Inflammatory macrophage (primary cell): Measurements from ENCODE around the gene KLHDC8A.
A peak's percentile ranks its signal among the peaks of the same experiment; 100 is the strongest.
"Not testable (repeated sequence)": the region's sequence is repeated elsewhere in the genome, so short reads cannot be mapped to it uniquely, and the experiment has no call there.

Experiments
- DNase-seq, 2 donors: peaks; one replicate each; pipeline ENCODE4 v3.0.0-alpha.2; 2020 to 2022
- total RNA-seq, 18 experiments: gene quantifications; one replicate each; lab custom pipeline; 2026; ENCODE audit warnings: mixed read lengths in 6 of 18, inconsistent platforms in 2 of 18; lab: John Stamatoyannopoulos, UW

Gene KLHDC8A, protein sequence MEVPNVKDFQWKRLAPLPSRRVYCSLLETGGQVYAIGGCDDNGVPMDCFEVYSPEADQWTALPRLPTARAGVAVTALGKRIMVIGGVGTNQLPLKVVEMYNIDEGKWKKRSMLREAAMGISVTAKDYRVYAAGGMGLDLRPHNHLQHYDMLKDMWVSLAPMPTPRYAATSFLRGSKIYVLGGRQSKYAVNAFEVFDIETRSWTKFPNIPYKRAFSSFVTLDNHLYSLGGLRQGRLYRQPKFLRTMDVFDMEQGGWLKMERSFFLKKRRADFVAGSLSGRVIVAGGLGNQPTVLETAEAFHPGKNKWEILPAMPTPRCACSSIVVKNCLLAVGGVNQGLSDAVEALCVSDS
- 0 to 0.89 (median 0) reads per million in 18 experiments for total RNA-seq

DNA sequence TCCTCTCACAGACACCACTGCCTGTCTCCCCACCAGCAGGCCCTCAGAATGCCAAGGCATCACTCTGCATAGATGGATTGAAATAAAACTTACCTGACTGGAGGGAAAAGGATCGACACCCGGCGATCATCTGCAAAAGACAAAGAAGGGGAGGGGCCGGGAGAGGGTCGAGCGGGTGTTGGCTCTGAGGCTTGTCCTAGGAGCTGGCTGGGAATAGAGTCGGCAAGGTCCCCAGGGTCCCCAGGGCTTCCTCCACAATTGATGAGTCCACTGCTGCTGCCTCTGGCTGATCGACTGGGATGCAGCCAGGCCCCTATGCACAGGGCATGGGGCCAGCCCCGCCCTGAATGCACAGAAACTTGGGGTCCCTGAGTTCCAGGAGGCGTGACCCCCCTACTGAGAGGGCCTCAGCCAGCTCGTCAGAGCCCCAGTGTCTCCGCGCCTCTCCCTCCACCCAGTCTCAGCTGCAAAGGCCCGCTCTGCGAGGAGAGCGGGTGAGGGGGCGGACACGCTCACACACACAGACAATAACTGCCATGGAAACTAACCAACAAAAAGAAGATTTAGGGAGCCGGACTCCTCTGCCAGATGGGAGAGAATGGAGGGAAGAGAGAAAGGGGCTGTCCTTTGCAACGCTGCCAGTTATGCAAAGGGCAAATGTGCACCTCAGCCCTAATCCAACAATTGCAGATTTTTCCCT lies at the start of gene KLHDC8A:
Gene KLHDC8A, minus strand, starts transcription at position 483 of the 700 bp plus-strand sequence. CDS start 13,318 bp downstream, outside the sequence.
- DNase-seq, result no peak

DNA sequence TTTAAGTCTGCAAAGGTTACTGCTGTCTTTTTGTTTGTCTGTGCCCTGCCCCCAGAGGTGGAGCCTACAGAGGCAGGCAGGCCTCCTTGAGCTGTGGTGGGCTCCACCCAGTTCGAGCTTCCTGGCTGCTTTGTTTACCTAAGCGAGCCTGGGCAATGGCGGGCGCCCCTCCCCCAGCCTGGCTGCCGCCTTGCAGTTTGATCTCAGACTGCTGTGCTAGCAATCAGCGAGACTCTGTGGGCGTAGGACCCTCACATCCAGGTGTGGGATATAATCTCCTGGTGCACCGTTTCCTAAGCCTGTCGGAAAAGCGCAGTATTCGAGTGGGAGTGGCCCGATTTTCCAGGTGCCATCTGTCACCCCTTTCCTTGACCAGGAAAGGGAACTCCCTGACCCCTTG lies 49.5 kb upstream of the KLHDC8A start:
- not testable (repeated sequence) for DNase-seq

DNA sequence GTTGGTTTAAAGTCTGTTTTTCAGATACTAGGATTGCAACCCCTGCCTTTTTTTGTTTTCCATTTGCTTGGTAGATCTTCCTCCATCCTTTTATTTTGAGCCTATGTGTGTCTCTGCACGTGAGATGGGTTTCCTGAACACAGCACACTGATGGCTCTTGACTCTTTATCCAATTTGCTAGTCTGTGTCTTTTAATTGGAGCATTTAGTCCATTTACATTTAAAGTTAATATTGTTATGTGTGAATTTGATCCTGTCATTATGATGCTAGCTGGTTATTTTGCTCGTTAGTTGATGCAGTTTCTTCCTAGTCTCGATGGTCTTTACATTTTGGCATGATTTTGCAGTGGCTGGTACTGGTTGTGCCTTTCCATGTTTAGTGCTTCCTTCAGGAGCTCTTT lies 47.8 kb upstream of the KLHDC8A start:
- not testable (repeated sequence) for DNase-seq

DNA sequence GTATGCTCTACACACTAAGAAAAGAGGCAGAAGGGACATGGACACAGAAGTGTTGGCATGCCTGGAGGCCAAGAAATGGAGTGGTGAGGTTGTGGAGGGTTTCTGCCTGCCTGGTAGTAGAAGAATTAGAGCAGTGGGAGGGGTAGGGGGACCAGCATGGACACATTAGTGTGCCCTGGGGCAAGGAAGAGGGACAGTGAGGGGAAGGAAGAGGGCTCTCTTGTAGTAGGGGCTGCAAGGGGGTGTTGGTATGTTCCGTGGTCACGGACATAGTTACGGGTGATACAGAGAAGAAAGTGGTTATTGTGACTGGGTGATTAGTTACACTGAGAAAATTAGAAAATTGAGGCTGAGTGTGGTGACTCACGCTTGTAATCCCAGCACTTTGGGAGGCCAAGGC lies 41.9 kb upstream of the KLHDC8A start:
- no peak for DNase-seq

DNA sequence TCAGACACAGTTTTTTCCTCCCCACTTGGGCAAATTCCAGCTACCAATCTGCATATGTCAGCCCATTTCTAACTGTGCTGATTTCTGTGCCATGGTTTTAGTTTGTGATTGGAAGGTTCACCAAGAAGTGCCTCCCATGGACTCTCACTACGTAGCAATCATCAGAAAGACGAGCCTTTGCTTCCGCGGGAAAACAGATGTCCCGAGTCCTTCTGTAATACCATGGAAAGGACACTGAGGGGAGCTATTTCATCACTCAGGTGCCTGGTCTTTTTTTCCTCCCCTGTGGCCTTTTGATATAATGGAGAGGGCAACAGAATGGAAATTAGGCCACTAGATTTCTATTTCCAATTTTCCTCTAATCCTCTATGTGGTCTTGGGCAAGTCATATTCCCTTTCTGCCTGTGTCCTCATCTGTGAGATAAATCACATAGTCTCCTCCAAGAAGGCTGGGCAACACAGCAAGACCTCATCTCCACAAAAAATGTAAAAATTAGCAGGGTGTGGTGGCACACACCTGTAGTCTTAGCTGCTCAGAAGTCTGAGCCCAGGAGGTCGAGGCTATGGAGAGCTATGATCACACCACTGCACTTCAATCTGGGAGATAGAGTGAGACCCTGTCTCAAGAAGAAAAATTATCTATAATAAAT lies 40.4 kb upstream of the KLHDC8A start:
- peak; percentile 32 to 41 for DNase-seq

DNA sequence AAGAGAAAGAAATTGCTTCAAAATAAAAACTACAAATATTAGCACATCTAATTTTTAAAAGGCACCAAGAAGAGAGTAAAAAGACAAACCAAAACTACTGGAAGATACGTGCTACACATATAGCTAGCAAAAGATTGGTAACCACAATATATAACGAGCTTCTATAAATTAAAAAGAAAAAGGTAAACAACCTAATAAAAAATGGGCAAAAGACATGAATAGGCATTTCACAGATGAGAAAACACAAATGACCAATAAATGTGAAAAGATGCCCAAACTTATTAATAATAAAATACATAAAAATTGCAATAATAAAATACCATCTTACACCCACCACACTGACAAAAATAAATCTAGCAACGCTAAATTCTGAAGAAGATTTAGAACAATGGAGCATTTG lies 38.9 kb upstream of the KLHDC8A start:
- DNase-seq, result no peak

DNA sequence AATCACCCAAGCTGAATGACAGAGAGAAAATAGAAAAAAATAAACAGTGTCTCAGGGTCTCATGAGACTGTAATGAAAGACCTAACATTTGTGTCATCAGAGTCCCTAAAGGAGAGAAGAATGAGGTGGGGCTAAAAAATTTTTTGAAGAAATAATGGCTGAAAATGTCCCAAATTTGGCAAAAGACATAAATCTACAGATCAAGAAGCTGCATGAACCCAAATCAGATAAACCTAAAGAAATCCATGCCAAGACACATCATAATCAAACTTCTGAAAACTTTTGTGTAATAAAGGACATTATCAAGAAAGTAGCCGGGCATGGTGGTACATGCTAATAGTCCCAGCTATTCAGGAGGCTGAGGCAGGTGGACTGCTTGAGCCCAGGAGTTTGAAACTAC lies 35.9 kb upstream of the KLHDC8A start:
- DNase-seq, result no peak

DNA sequence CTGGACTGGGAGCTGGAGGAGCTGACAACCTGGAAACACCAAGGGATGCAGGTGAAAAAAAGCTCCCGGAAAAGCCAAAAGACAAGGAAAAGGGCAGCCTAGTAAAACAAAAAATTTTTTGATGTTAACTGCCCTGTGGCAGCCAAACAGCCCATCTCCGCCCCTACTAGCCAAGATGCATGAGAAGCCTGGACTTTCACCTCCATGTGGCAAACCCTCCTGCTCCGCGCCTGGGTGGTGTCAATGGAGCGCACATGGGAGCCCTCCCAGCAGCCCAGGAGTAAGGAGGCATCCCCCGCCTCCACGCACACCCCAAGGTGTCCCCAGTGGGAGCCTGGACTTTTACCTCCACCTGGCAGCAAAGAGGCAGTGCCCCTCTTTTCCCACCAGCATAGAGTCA lies 34.7 kb upstream of the KLHDC8A start:
- DNase-seq, result no peak

DNA sequence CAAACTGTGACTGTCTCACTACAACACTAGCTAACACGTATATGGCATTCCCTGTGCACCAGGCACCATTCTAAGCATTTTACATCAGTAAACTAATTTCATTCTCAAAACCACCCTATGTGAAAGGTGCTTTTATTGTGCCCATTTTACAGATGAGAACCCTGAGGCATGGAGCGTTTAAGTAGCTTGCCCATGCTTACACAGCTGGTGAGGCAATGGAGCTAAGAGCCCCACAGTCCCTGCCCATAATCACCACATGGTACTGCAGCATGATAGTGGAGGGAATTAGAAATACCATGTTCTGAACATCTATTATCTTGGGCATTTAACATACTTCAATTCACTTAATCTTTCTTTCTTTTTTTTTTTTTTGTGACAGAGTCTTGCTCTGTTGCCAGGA lies 31.1 kb upstream of the KLHDC8A start:
- no peak for DNase-seq

DNA sequence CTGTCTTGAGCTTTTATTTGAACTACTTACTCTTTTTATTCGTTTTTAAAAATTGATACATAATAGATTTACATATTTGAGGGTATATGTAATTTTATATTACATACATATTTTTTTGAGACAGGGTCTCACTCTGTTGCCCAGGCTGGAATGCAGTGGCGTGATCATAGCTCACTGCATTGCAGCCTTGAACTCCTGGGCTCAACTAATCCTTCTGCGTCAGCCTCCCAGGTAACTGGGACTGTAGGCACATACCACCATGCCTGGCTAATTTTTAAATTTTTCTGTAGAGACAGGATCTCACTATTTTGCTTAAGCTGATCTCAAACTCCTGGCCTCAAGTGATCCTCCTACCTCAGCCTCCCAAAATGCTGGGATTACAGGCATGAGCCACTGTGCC lies 26.3 kb upstream of the KLHDC8A start:
- not testable (repeated sequence) for DNase-seq

DNA sequence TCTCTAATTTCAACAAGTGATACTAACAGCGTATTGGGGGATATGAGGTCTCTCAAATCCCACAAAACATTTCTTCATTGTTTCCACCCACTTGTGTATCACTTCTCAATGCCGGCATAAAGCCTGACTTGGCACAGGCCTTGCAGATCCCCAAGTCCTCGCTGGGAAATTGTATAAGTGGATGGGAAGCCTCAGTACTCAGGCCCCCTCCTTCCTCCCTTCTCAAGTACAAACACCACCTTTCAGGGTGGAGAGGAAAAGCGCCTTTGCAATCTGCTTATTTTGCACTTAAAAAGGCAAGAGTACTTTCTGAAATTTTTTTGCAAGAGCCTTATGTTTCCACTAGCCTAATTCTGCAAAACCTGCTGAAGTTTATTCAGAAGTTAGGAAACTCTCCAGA lies 25.8 kb upstream of the KLHDC8A start:
- no peak for DNase-seq

DNA sequence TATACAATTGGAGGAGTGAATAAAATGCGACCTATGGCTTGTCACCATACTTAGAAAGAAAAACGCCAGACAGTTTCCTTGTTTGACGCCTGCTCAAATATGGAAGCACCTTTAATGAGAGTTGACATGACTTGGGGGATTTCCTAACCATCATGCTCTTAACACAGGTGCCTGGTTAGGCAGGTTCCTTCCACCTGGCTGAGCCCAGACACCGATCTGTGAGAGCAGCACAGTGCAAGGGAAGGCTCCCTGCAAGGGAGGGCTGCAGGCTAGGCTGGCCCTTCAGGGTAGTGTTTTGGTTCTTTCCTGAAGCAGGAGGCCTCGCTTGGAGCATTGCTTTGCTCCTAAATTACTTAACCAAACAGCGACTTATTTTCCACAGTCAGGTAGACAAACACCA lies 24.6 kb upstream of the KLHDC8A start:
- DNase-seq, result no peak

DNA sequence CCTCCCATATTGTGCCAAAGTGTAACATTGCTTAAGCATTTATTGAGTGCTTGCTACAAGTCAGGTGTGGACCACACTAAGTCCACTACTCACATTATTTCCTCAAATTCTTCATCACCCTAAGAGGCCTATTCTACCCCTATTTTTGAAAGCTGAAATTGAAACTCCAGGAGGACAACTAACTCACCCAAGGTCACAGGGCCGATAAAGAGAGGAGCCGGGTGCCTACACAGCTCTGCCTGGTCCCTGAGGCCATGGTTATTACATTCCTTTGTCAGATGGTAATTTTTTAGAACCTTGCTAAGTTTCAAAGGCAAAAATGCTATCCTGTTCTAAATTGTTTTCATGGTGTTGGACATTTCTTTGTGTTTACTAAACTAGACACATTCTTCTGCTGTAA lies 24.2 kb upstream of the KLHDC8A start:
- DNase-seq, result no peak

DNA sequence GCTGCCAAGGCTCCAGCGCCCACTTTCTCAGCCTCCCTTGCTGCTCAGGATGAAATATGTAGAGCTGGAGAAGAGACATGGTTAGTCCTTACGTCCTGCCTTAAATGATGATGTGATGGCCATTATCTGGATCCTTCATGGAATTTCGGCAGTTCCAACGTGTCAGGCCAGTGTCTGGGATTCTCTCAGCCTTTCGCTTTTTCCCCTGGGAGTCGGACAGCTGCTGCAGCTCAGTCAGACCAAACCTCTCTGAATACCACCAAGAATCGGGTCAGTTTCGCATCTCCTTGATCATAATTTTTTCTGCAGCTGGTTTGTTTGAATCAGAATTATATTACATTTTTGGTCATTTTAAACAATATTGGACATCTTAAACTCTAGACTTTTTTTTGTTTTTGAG lies 22.3 kb upstream of the KLHDC8A start:
- DNase-seq, result no peak

DNA sequence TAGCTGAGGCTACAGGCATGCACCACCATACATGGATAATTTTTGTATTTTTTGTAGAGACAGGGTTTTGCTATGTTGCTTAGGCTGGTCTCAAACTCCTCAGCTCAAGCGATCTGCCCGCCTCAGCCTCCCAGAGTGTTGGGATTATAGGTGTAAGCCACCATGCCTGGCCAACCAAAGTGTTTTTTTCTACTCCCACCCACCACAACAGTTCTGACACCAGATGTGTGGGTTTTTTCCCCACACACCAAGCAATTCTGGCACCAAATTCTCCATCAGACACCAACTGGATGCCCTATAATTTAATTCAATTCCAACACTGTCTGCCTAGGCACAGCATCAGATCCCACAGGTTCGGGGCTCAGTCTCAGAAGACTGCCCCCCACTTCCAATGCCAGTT lies 20.6 kb upstream of the KLHDC8A start:
- no peak for DNase-seq

DNA sequence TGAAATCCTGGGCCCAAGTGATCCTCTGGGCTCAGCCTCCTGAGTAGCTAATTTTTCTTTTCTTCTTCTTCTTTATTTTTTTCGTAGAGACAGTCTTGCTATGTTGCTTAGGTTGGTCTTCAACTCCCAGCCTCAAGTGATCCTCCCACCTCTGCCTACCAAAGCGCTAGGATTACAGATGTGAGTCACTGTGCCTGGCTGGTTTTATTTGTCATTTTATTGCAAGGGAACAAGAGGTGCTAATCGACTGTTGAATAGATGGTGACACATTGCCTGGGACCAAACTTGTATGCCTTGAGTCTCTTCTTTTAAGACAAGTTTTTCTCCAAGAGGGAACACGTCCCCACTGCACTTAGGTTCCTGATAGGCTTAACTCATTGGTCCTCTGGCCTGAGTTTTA lies 20.0 kb upstream of the KLHDC8A start:
- DNase-seq, result no peak

DNA sequence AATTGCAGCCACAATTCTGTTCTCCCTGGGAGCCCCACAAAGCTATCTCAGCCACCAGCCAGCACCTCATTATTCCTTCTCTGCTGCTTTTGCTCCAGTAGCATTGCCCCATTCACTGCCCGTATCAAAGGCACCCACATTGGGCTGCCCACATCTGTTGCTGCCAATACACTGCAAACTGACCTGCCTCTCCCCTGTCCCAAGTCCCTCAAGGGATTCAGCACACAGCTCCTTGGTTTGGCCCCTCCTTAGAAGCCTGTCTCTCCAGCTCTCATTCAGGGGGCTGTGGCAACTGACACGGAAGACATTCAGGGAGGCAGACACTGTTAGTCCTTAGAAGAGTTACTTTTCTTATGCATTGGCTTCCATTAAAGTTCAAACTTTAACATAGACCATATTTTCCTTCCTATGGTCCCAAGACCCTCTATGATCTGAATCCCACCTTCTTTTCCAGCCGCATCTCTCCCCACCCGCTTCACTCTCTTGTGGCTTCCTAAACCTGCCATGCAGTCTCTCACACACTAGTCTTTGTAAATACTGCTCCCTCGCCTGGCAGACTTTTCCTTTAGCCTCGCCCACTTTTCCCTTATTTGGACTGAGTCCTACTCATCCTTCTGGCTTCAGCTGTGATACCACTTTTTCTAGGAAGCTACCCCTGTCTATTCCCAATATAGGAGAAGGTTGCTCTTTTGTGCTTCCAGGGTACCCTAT lies 19.3 kb upstream of the KLHDC8A start:
- no peak for DNase-seq

DNA sequence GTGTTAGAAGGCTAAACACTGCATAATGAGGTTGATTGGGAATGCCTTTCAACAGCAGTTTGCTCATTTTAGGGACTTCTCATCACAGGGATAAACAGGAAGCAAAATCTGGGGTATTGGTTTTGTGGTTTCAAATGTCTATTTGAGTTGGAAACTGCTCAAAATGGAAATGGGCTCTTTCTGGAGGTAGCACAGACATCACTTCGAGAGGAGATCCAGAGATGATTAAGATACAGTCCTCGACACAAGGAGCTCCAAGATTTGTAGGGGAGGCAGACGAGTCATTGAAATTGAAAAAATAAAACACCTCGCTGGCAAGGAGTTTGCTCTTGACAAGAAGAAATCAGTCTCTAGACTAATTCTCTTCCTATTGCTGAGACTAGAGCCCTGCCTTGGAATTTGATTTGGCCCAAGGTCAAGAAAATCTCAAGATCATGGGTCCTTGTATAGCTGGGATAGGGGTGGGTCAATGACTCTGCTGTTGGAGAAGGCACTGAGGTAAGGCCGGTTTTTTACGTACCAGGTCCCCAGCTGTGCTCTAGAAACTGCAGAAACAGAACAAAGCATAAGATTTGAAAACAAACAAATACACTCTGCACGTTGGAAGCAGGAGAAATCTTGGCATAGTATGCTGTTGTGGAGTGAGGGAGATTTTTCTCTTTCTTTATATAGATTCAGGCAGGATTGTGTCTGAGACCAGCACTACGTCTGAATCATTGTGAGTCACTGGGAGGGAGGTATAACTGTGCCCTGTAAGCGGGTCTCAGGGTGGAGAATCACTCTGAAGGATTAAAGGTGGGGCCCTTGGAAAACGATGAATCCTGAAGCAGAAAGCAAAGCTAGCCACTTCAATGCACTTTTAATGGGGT lies 17.7 kb upstream of the KLHDC8A start:
- no peak for DNase-seq

DNA sequence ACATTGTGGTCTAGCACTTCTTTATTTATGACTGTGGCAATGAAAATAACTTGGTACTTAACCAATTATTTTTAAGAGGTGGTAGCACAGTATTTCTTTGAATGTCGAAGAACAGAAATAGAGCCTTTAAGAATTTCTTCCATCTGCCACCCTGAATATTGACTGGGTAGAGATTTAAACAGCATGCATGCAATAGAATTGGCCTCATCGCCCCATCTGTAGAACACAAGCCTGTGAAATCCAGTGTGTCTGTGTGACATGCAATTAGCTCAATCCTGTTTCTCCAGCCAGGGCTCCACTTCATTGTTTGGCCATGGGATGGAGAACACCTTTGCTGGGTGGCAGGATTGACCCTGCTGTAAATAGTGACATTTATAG lies 17.1 kb upstream of the KLHDC8A start:
- no peak for DNase-seq

DNA sequence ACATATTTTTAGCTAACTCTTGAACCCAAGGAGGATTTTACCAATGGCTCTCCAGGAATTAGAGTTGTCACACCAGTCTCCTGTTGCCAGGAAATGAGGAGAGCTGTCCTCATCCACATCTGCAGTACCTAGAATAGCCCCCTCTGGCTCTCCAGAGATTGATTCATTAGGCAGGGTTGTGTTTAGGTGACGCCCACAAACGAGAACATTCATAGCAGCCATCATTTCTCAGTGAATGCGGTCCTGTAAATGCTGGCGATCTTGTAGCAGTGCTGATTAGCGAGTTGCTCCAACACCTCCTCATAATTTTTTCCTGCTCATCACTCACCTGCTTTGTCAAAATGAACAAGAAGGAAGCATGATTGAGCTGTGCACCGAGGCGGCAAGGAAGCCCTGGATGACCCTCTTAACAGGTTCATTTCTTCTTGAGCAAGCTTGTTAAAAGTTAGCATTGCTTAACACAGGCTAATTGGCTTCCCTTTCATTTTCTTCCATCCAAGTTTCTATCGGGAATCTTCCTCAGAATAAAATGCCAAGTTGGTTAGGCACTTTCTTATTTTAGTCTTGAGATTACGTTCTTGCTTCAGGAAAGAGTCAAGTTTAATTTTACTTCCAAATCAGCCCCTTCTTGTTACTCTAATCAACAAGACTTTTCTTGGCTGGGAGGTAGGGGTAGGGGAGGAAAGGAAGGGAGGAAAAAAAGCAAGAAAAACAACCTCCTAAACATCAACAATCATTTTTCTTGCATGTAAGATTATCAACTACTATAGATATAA lies 16.5 kb upstream of the KLHDC8A start:
- no peak for DNase-seq
